HepG2 (cell line): ENCODE measurements around the gene SH2D6. TPM values are rescaled to one million over a fixed set of nuclear protein-coding genes. Genes with fewer than 3 reads are reported as not detected.
"Not testable (repeated sequence)": the region's sequence is repeated elsewhere in the genome, so short reads cannot be mapped to it uniquely, and the experiment has no call there.

Source experiments
- ATAC-seq: fragments of 200-7000 bp; cut with Tn5 transposase; 3 replicates; pipeline ENCODE4 v1.9.1; 2020; ENCODE audit warnings: mild to moderate bottlenecking, moderate library complexity
- BruUV-seq: library from RNA; stranded (reverse); fragments of 400-500 nt; replicated peaks from 2 replicates; lab custom pipeline; 2021; lab: Mats Ljungman, UMichigan
- CTCF ChIA-PET: fragments of 300-600 bp; formaldehyde crosslinking; extraction: SDS; loops from one replicate; lab custom pipeline; 2021; ENCODE audit warnings: low total read pairs, inconsistent platforms, low intra/inter-chr PET ratio; lab: Yijun Ruan, JAX
- POLR2A ChIA-PET: fragments of 350-600 bp; sonication (Branson Sonifier 250); formaldehyde crosslinking; loops from one replicate; lab custom pipeline; 2020; ENCODE audit warnings: antibody characterized with exemption, inconsistent platforms; lab: Yijun Ruan, JAX
- DNase-seq: peaks from one replicate; pipeline ENCODE4 v3.0.0-alpha.2; 2015; ENCODE audit warnings: low spot score
- FAIRE-seq: peaks from 3 replicates; lab custom pipeline; 2011; peaks lifted over from hg19 to GRCh38; lab: Jason Lieb, UNC
- H2AFZ ChIP-seq: one replicate; pipeline ENCODE4 v1.6.1; 2011; ENCODE audit warnings: low read length, inconsistent platforms
- H3K27ac ChIP-seq: fragments of 300-600 bp; 3 replicates; pipeline ENCODE4 v1.8.0; 2011; ENCODE audit warnings: mixed run types, mild to moderate bottlenecking, mixed read lengths, low read length, inconsistent platforms; ENCODE audit not compliant: insufficient read depth; ENCODE audit errors: extremely low read length
- H3K27me3 ChIP-seq, 2 experiments: fragments of 200-600 bp in 1 of 2; 2 replicates in 1 of 2; 3 replicates in 1 of 2; pipeline versions ENCODE4 v1.6.0 to v1.8.0; 2011; ENCODE audit warnings: low read length in 2 of 2, mild to moderate bottlenecking in 2 of 2, moderate library complexity in 2 of 2, inconsistent platforms in 1 of 2; ENCODE audit not compliant: insufficient read depth in 2 of 2, control insufficient read depth in 1 of 2
- H3K36me3 ChIP-seq, 2 experiments: fragments of 200-600 bp in 1 of 2; replicated peaks in 1 of 2; 2 replicates in 1 of 2; 3 replicates in 1 of 2; pipeline versions ENCODE4 v1.5.1 to v1.8.0; 2011; ENCODE audit warnings: low read length in 2 of 2, inconsistent platforms in 1 of 2; ENCODE audit not compliant: insufficient read depth in 2 of 2, control insufficient read depth in 1 of 2
- H3K4me1 ChIP-seq: 2 replicates; pipeline ENCODE4 v1.5.1; 2012; ENCODE audit warnings: low read length, inconsistent platforms; ENCODE audit not compliant: insufficient read depth
- H3K4me2 ChIP-seq: 2 replicates; pipeline ENCODE4 v1.6.0; 2011; ENCODE audit warnings: low read depth, low read length, inconsistent platforms
- H3K4me3 ChIP-seq, 3 experiments: fragments of 200-600 bp in 1 of 3; sonication (generic), shearing (Covaris generic) in 1 of 3; replicated peaks in 1 of 3; 2 replicates each; pipeline ENCODE4 v1.5.1; 2011 to 2016; ENCODE audit warnings: low read length in 3 of 3, inconsistent platforms in 2 of 3, low read depth in 2 of 3, mild to moderate bottlenecking in 2 of 3, control low read depth in 1 of 3, mixed read lengths in 1 of 3; ENCODE audit not compliant: insufficient read depth in 1 of 3
- H3K79me2 ChIP-seq: one replicate; pipeline ENCODE4 v1.6.1; 2011; ENCODE audit warnings: low read length, inconsistent platforms; ENCODE audit not compliant: insufficient read depth
- H3K9ac ChIP-seq: 2 replicates; pipeline ENCODE4 v1.6.0; 2011; ENCODE audit warnings: mild to moderate bottlenecking, low read depth, low read length, inconsistent platforms; ENCODE audit not compliant: insufficient read depth
- H3K9me3 ChIP-seq: 2 replicates; pipeline ENCODE4 v1.5.1; 2012; ENCODE audit warnings: mild to moderate bottlenecking, low read length
- H4K20me1 ChIP-seq: 2 replicates; pipeline ENCODE4 v1.6.0; 2011; ENCODE audit warnings: inconsistent platforms, mild to moderate bottlenecking, low read length, moderate library complexity; ENCODE audit not compliant: insufficient read depth
- HDAC2 ChIP-seq: sonication (generic); formaldehyde crosslinking; IDR thresholded peaks from 2 replicates; pipeline ENCODE4 v1.4.0; 2020; ENCODE audit warnings: missing genetic modification reagents
- KDM5A ChIP-seq: fragments of 200-600 bp; sonication (generic); IDR thresholded peaks from 2 replicates; pipeline ENCODE4 v1.7.0; 2018; ENCODE audit warnings: antibody characterized with exemption, mild to moderate bottlenecking, low read length, borderline replicate concordance
- NR1H2 ChIP-seq: sonication (generic); formaldehyde crosslinking; IDR thresholded peaks from 2 replicates; pipeline ENCODE4 v1.8.1; 2022; ENCODE audit warnings: low read depth, missing genetic modification reagents, borderline replicate concordance
- ZNF710 ChIP-seq: sonication (generic); formaldehyde crosslinking; IDR thresholded peaks from 2 replicates; pipeline ENCODE4 v1.5.0; 2020; ENCODE audit warnings: mild to moderate bottlenecking, missing genetic modification reagents, borderline replicate concordance
- WGBS: methylation state at CpG from one replicate; pipeline ENCODE4 v1.1.6; 2017; ENCODE audit warnings: low lambda C conversion rate; 5-methylcytosine and 5-hydroxymethylcytosine counted together
- in situ Hi-C: cut with HindIII; loops from 2 replicates; pipeline ENCODE4 v1.10.0; 2017; ENCODE audit warnings: low pct_unique_long_range_greater_than_20kb; ENCODE audit not compliant: extremely low pct_ligation_motif_present
- intact Hi-C: fragments of 100-400 bp; cut with micrococcal nuclease; formaldehyde crosslinking; loops from one replicate; pipeline ENCODE4 v1.10.0; 2022; ENCODE audit not compliant: unreplicated experiment
- polyA plus RNA-seq, 8 experiments: library from polyadenylated mRNA; depleted of rRNA in 3 of 8; stranded (reverse) in 7 of 8; unstranded in 1 of 8; fragments of >200 nt; fragmentation: Illumina TruSeq in 4 of 8; extraction: Trizol in 4 of 8; gene quantifications; 2 replicates each; pipeline versions ENCODE4 v1.2.1 to v1.2.3, GENCODE V29; 2011 to 2016; ENCODE audit warnings: low read depth in 4 of 8, missing spikeins in 1 of 8, mixed read lengths in 1 of 8; ENCODE audit not compliant: insufficient read depth in 1 of 8
- total RNA-seq, 5 experiments: library from RNA; depleted of rRNA; stranded (reverse); fragments of >200 nt; fragmentation: Illumina TruSeq; extraction: Trizol; gene quantifications; 2 replicates each; pipeline ENCODE4 v1.2.3, GENCODE V29; 2016; ENCODE audit warnings: low read depth in 1 of 5
- TF ChIP-seq, protein P1 (sequence below): sonication (generic); formaldehyde crosslinking; IDR thresholded peaks from 2 replicates; pipeline ENCODE4 v1.4.0; 2020; ENCODE audit warnings: missing genetic modification reagents, low read depth, mild to moderate bottlenecking, borderline replicate concordance

The SH2D6 gene
- total and polyA plus RNA-seq, 2 of the 13 experiments (the other 11 are each of a cell fraction or from before 2014, with no cell fraction given) = 0.11 to 0.26 TPM

DNA sequence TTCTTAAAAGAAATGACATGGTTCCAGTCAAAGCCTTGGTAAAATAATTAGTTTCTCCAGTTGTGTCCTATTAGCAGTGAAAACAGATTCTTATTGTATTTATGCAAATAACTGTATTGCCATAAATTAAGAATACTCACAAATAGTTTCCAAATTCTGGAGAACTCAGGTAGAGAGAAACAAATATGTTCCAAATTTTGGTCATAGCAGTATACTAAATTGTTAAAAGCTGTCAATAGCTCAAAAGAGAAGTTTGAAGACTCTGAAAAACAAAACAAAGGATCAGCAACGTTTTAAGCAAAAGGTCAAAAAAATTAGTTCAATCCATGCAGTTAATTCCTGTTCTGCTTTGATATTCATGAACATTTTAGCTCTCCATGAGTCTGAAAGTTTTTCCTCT, 38.5 kb upstream of the SH2D6 start:
- DNase-seq (no peak), ATAC-seq (no peak), FAIRE-seq (no peak)
- H3K79me2 ChIP-seq = no peaks in the 10 kb centered on the region
- H3K27me3 ChIP-seq = no peaks in the 10 kb centered on the region
- no peak overlapping the region for H3K27ac ChIP-seq
- 81% methylated on average over 1 of the region's 1 CpG for WGBS
- in situ Hi-C loops (no loop called here), intact Hi-C loops (no loop called here)
- H3K9me3 ChIP-seq = peaks cover 6% of the 10 kb centered on the region; the same call in 1 of the 2 replicates
- TF ChIP-seq KDM5A = no peak
- no peak for TF ChIP-seq HDAC2 (CRISPR knock-in tag)
- no peak for TF ChIP-seq ZNF710 (CRISPR knock-in tag)
- TF ChIP-seq NR1H2 (CRISPR knock-in tag) = no peak
- TF ChIP-seq, protein P1, sequence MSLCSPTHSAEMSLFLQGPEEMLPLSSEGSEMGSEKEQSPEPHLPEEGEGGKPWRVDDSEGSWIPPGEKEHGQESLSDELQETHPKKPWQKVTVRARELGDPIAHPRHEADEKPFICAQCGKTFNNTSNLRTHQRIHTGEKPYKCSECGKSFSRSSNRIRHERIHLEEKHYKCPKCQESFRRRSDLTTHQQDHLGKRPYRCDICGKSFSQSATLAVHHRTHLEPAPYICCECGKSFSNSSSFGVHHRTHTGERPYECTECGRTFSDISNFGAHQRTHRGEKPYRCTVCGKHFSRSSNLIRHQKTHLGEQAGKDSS (CRISPR knock-in tag) = no peak
- H3K4me1 ChIP-seq = no peaks in the 10 kb centered on the region
- CTCF ChIA-PET = no interaction called here
- H3K4me2 ChIP-seq = no peak overlapping the region
- H2AFZ ChIP-seq = no peak overlapping the region
- no peak overlapping the region for H3K9ac ChIP-seq
- peaks cover 1 to 4% of the 10 kb centered on the region in 2 experiments; a peak in 3 of 5 replicates for H3K36me3 ChIP-seq
- H3K4me3 ChIP-seq = no peak overlapping the region
- BruUV-seq = no TSS peak
- no peaks in the 10 kb centered on the region for H4K20me1 ChIP-seq
- POLR2A ChIA-PET = no interaction called here

GRCh38 chr2:85383151-85383550, 35.4 kb upstream of the SH2D6 start:
- BruUV-seq, H3K27me3 ChIP-seq, H3K4me2 ChIP-seq, H3K27ac ChIP-seq, H3K9me3 ChIP-seq, ATAC-seq, in situ Hi-C loops, H3K9ac ChIP-seq, intact Hi-C loops, H3K4me1 ChIP-seq, CTCF ChIA-PET, FAIRE-seq, H4K20me1 ChIP-seq, H3K36me3 ChIP-seq, DNase-seq, H3K79me2 ChIP-seq, H3K4me3 ChIP-seq, H2AFZ ChIP-seq: not testable (repeated sequence)
- 94% methylated on average over 5 of the region's 5 CpGs for WGBS
- POLR2A ChIA-PET = interaction anchor here (1.7 kb wide), 1 partner anchor 157 kb away, joined by 3 read pairs; no protein-coding TSS in a partner anchor
